GM18951 (cell line): ENCODE measurements around the gene UTS2.

ENCODE experiments used
- POLR2A ChIP-seq: IDR thresholded peaks from 4 replicates; pipeline ENCODE4 v1.6.1; 2011; ENCODE audit warnings: mild to moderate bottlenecking; ENCODE audit not compliant: insufficient read length, insufficient read depth; ENCODE audit errors: extremely low read depth
- in situ Hi-C: fragments of 300-500 bp; cut with MboI; formaldehyde crosslinking; loops from one replicate; pipeline ENCODE4 v1.12.0; 2022; ENCODE audit warnings: low sequenced_read_pairs, mixed read lengths, inconsistent platforms; ENCODE audit not compliant: unreplicated experiment

The UTS2 gene

GRCh38 chr1:7852804-7853683, at the start of gene UTS2:
Gene UTS2, minus strand, starts transcription at chr1:7853065. Its CDS starts 62 bp downstream, at chr1:7853003.
- in situ Hi-C loops, result no loop called here
- TF ChIP-seq POLR2A, result no peak

GRCh38 chr1:7899741-7900140, 46.9 kb upstream of the UTS2 start:
- no peak for TF ChIP-seq POLR2A
- in situ Hi-C loops, result no loop called here

- TF ChIP-seq POLR2A, result no peak
- in situ Hi-C loops, result no loop called here
Observed at GRCh38 chr1:7898962-7899361, 46.1 kb upstream of the UTS2 start.

GRCh38 chr1:7896994-7897393, 44.1 kb upstream of the UTS2 start:
- no peak for TF ChIP-seq POLR2A
- in situ Hi-C loops, result no loop called here

GRCh38 chr1:7893529-7894180, 40.8 kb upstream of the UTS2 start:
- no peak for TF ChIP-seq POLR2A
- in situ Hi-C loops, result no loop called here

GRCh38 chr1:7891804-7892203, 38.9 kb upstream of the UTS2 start:
- TF ChIP-seq POLR2A, result no peak
- in situ Hi-C loops, result no loop called here

GRCh38 chr1:7890853-7891252, 38.0 kb upstream of the UTS2 start:
- TF ChIP-seq POLR2A, result no peak
- in situ Hi-C loops, result no loop called here

GRCh38 chr1:7888248-7889081, 35.6 kb upstream of the UTS2 start:
- in situ Hi-C loops, result no loop called here
- no peak for TF ChIP-seq POLR2A

GRCh38 chr1:7886405-7886745, 33.5 kb upstream of the UTS2 start:
- no peak for TF ChIP-seq POLR2A
- in situ Hi-C loops, result no loop called here

GRCh38 chr1:7885513-7886404, 32.9 kb upstream of the UTS2 start:
- TF ChIP-seq POLR2A, result no peak
- in situ Hi-C loops, result no loop called here

- in situ Hi-C loops, result no loop called here
- TF ChIP-seq POLR2A, result no peak
Observed at GRCh38 chr1:7884757-7885156, 31.9 kb upstream of the UTS2 start.

- TF ChIP-seq POLR2A, result no peak
- in situ Hi-C loops, result no loop called here
Observed at GRCh38 chr1:7879228-7879627, 26.4 kb upstream of the UTS2 start.

GRCh38 chr1:7878027-7878426, 25.2 kb upstream of the UTS2 start:
- no peak for TF ChIP-seq POLR2A
- in situ Hi-C loops, result no loop called here
